ENCODE results near the gene MAPK8IP3. TPM values are rescaled to one million over a fixed set of nuclear protein-coding genes. Genes with fewer than 3 reads are reported as not detected.
A peak's percentile ranks its signal among the peaks of the same experiment; 100 is the strongest.
"Not testable (repeated sequence)": the region's sequence is repeated elsewhere in the genome, so short reads cannot be mapped to it uniquely, and the experiment has no call there.

MAPK8IP3 gene
- polyA plus RNA-seq, 4 donors = 33.4 to 90.6 (median 58.4) TPM

- DNase-seq (ENCODE audit: low read depth in 4 of 4, low spot score in 2 of 4) = no peak
Observed at GRCh38 chr16:1794908-1795666, 89.1 kb downstream of the MAPK8IP3 start.

GRCh38 chr16:1799263-1799662, 93.3 kb downstream of the MAPK8IP3 start:
- DNase-seq (ENCODE audit: low read depth in 4 of 4, low spot score in 2 of 4) = not testable (repeated sequence)

GRCh38 chr16:1800701-1801100, 94.7 kb downstream of the MAPK8IP3 start:
- DNase-seq (ENCODE audit: low read depth in 4 of 4, low spot score in 2 of 4) = no peak

GRCh38 chr16:1807626-1808025, 101.6 kb downstream of the MAPK8IP3 start:
- no peak for DNase-seq (ENCODE audit: low read depth in 4 of 4, low spot score in 2 of 4)

GRCh38 chr16:1808691-1809090, 102.7 kb downstream of the MAPK8IP3 start:
- no peak for DNase-seq (ENCODE audit: low read depth in 4 of 4, low spot score in 2 of 4)

- DNase-seq (ENCODE audit: low read depth in 4 of 4, low spot score in 2 of 4) = no peak
Observed at GRCh38 chr16:1809281-1809801, 103.3 kb downstream of the MAPK8IP3 start.

- no peak for DNase-seq (ENCODE audit: low read depth in 4 of 4, low spot score in 2 of 4)
Observed at GRCh38 chr16:1810106-1810505, 104.1 kb downstream of the MAPK8IP3 start.

- no peak for DNase-seq (ENCODE audit: low read depth in 4 of 4, low spot score in 2 of 4)
Observed at GRCh38 chr16:1810536-1810935, 104.5 kb downstream of the MAPK8IP3 start.

- DNase-seq (ENCODE audit: low read depth in 4 of 4, low spot score in 2 of 4) = peak in 1 of 4 donors; percentile 58
Observed at GRCh38 chr16:1812732-1813163, 106.8 kb downstream of the MAPK8IP3 start.

GRCh38 chr16:1815461-1815860, 109.5 kb downstream of the MAPK8IP3 start:
- no peak for DNase-seq (ENCODE audit: low read depth in 4 of 4, low spot score in 2 of 4)

- no peak for DNase-seq (ENCODE audit: low read depth in 4 of 4, low spot score in 2 of 4)
Observed at GRCh38 chr16:1816396-1817275, 110.6 kb downstream of the MAPK8IP3 start.

- DNase-seq (ENCODE audit: low read depth in 4 of 4, low spot score in 2 of 4) = no peak
Observed at GRCh38 chr16:1817276-1817589, 111.2 kb downstream of the MAPK8IP3 start.

GRCh38 chr16:1817716-1818115, 111.7 kb downstream of the MAPK8IP3 start:
- no peak for DNase-seq (ENCODE audit: low read depth in 4 of 4, low spot score in 2 of 4)

GRCh38 chr16:1818204-1818872, 112.3 kb downstream of the MAPK8IP3 start:
- no peak for DNase-seq (ENCODE audit: low read depth in 4 of 4, low spot score in 2 of 4)

- DNase-seq (ENCODE audit: low read depth in 4 of 4, low spot score in 2 of 4) = no peak
Observed at GRCh38 chr16:1818873-1819525, 113.0 kb downstream of the MAPK8IP3 start.

- DNase-seq (ENCODE audit: low read depth in 4 of 4, low spot score in 2 of 4) = no peak
Observed at GRCh38 chr16:1819611-1820010, 113.6 kb downstream of the MAPK8IP3 start.
